ENCODE data around the gene GGA1.

GGA1 gene

DNA sequence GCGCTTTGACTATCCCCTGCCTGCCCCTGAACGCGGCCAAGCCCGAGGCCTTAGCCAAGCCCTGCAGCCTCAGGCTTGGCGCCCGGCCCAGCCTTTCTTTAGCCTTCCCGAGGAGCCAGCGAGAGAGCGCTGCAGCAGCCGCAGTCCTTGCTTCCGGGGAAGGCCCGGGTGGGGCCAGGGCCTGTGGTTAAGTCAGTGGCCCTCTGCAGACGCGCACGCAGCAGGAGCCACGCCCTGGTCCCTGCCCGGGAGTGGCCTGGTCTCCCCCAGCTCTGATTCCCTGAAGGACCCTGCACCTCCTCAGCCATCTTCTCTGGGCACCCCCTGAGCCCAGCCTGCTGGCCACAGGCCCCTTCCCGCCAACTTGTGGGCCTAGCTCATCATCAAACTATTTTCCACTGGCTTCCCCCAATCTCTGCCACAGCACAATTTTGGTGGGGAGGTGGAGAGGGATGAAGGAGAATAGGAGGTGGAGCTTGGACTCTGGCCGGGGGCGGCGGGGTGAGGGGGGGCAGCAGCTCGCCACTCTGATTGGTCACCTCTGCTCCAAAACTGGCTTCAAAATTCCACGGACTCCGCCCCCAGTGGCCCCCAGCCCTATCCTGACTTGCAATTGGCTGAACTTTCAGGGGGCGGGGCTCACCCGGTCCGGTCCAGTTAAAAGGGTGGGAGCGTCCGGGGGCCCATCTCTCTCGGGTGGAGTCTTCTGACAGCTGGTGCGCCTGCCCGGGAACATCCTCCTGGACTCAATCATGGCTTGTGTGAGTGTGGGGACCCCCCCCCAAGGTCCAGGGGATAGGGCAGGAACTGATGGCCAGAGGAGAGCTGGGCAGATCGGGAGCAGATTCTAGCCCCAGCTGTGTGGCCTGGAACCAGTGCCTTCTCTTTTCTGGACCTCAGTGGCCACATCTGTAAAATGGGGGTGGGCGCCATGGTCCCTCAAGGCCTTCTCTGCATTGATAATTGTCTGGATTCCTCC, 66.6 kb downstream of the GGA1 start, which contains the start of gene LGALS1:
TSS of gene LGALS1 (plus strand) at position 686 of the 979 bp plus-strand sequence. CDS start at position 753, 67 bp downstream.
- DNase-seq (ENCODE audit: low read depth): no peak

DNA sequence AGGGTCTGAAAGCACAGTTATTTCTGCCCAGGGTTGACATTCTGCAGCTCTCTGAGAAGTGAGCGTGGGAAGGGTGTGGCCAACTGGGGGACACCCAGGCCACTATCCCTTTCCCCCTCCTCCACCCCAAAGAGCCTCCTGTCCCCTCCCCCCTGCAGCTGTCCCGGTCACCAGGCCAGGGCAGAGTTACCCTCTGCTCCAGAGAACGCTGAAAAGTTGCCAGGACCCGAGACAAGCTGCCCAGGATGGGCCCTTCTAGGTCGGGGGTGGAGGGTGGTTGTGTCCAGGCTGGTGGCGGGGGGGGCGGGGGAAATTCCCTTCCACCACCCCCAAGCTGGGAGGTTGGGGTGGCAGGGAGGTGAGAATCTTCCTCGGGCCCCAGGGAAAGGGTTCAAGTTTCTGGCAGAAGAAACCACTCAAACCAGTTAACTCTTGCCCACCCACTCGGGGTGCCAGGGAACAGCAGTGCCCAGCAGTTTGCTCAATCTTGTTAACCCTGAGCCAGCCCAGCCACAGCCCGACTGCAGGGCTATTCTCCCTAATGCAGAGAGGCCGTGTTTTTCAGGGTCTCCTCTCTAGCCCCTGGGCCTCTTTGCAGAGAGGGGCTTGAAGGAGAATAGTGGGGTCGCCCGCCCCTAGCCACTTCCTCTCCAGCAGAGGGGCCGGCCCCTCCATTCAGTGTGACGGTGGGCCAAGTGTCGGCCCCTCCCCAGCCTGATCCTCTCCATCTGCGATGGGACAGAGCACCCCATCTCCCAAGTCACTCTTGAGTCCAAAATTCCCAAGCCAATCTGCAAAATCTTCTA, 67.5 kb downstream of the GGA1 start:
- no peak for DNase-seq (ENCODE audit: low read depth)

DNA sequence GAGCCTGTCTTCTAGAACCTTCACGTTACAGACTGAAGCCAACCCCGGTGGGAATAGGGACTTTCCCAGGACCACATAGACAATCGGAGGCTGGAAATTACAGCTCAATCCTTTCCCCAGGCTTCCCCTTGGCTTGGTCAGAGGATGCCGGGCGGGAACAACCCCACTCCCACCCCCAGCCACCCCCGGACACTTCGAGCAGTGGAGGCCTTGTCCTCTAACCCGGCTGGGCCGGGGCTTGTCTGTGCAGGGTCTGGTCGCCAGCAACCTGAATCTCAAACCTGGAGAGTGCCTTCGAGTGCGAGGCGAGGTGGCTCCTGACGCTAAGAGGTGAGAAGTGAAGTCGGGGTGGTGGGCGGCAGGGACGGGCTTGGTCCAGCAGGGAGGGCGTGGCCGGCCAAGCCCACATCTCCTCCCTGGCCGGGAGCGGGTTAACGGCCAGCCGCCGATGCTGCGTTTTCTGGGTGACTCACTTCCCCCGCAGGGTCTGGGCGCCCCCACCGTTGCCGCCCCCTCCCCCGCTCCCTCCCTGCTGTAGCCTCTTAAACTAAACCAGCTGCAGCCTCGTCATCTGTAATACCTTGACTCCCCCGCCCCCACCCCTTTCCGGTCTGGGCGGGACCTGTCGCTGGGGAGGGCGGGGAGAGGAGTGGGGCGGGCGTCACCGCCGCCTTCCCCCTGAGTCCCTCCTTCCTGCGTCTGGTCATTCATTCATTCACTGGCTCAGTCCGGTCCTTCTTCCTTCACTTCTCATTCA, 68.3 kb downstream of the GGA1 start:
- peak; percentile 81 for DNase-seq (ENCODE audit: low read depth)

- DNase-seq (ENCODE audit: low read depth): no peak
Observed at GRCh38 chr22:37677493-37677974, 68.9 kb downstream of the GGA1 start.

GRCh38 chr22:37678372-37678771, 69.7 kb downstream of the GGA1 start:
- DNase-seq (ENCODE audit: low read depth): no peak

DNA sequence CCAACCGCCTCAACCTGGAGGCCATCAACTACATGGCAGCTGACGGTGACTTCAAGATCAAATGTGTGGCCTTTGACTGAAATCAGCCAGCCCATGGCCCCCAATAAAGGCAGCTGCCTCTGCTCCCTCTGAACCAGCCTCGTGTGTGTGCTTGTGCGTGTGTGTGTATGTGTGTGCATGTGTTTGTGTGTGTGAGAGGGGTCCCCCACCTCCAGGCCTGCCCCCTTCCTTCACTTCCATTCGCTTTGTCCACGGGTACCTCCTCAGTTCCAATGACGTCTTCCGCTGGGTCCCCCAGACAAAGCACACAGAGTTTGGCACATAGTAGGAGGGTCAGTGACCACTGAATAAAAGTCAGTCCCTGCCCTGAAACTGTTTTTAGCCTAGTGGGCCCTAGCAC, 71.0 kb downstream of the GGA1 start:
- DNase-seq (ENCODE audit: low read depth): no peak

DNA sequence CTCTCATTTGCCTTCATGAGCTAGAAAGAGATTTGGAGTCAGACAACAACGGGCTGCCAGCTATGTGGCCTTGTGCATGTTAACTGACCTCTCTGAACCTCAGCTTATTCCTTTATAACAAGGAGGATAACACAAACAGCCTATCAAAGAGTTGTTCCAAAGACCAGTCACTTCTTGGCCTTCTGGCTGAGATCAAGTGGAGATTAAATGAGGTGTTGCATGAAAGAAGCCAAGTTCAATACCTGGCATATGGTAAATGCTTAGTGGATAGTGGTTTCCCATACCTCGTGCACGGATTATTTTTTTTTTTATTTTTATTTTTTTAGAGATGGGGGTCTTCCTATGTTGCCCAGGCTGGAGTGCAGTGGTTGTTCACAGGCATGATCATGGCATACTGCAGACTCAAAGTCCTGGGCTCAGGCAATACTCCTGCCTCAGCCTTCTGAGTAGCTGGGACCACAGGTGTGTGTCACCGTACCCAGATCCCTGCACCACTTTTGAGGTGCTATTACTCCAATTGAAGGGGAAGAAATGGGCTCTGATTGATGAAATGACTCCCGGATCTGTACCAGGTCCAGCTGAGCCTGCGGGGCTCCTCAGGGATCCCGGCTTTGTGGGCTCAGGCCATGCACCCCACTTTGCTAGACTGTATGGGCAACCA, 71.7 kb downstream of the GGA1 start:
- DNase-seq (ENCODE audit: low read depth): no peak

- no peak for DNase-seq (ENCODE audit: low read depth)
Observed at GRCh38 chr22:37681001-37681424, 72.4 kb downstream of the GGA1 start.

GRCh38 chr22:37681556-37682049, 73.0 kb downstream of the GGA1 start:
- no peak for DNase-seq (ENCODE audit: low read depth)
